AG09309 (cell line): Measurements from ENCODE around the gene CYP46A1.

Source experiments
- DNase-seq: peaks from one replicate; pipeline ENCODE4 v3.0.0-alpha.2; 2010; ENCODE audit warnings: low read depth
- H3K4me3 ChIP-seq: 2 replicates; pipeline ENCODE4 v1.5.1; 2011; ENCODE audit warnings: mild to moderate bottlenecking, low read depth, low read length, moderate library complexity; ENCODE audit not compliant: control insufficient read depth
- TF ChIP-seq, protein P1 (sequence below): IDR thresholded peaks from 2 replicates; pipeline ENCODE4 v1.5.1; 2011; ENCODE audit warnings: mild to moderate bottlenecking, low read depth, low read length, inconsistent platforms; ENCODE audit not compliant: insufficient read depth, control insufficient read depth; ENCODE audit errors: missing control alignments

CYP46A1 gene

DNA sequence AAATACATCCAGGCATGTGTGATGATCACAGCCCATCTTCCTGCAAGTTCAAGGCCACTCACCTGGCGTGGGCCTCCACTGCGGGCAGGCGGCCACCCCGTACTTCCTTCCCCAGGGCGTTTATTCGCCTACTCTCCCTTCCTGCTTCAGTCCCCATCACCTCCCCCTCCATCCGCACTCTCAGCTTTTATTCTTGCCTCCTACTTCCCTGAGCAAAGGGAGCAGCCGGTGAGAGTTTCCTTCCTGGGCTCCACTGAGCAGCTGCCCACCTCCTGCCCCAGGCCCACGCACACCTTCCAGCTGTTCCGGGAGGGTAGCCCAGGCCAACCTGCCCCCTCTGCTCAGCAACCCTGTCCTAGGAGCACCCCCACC, 4.1 kb downstream of the CYP46A1 start:
- TF ChIP-seq, protein P1, sequence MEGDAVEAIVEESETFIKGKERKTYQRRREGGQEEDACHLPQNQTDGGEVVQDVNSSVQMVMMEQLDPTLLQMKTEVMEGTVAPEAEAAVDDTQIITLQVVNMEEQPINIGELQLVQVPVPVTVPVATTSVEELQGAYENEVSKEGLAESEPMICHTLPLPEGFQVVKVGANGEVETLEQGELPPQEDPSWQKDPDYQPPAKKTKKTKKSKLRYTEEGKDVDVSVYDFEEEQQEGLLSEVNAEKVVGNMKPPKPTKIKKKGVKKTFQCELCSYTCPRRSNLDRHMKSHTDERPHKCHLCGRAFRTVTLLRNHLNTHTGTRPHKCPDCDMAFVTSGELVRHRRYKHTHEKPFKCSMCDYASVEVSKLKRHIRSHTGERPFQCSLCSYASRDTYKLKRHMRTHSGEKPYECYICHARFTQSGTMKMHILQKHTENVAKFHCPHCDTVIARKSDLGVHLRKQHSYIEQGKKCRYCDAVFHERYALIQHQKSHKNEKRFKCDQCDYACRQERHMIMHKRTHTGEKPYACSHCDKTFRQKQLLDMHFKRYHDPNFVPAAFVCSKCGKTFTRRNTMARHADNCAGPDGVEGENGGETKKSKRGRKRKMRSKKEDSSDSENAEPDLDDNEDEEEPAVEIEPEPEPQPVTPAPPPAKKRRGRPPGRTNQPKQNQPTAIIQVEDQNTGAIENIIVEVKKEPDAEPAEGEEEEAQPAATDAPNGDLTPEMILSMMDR, result no peak
- no peak for DNase-seq
- no peak overlapping the region for H3K4me3 ChIP-seq

GRCh38 chr14:99688629-99689028, 4.5 kb downstream of the CYP46A1 start:
- no peak for DNase-seq
- no peak overlapping the region for H3K4me3 ChIP-seq
- TF ChIP-seq, protein P1, result no peak

DNA sequence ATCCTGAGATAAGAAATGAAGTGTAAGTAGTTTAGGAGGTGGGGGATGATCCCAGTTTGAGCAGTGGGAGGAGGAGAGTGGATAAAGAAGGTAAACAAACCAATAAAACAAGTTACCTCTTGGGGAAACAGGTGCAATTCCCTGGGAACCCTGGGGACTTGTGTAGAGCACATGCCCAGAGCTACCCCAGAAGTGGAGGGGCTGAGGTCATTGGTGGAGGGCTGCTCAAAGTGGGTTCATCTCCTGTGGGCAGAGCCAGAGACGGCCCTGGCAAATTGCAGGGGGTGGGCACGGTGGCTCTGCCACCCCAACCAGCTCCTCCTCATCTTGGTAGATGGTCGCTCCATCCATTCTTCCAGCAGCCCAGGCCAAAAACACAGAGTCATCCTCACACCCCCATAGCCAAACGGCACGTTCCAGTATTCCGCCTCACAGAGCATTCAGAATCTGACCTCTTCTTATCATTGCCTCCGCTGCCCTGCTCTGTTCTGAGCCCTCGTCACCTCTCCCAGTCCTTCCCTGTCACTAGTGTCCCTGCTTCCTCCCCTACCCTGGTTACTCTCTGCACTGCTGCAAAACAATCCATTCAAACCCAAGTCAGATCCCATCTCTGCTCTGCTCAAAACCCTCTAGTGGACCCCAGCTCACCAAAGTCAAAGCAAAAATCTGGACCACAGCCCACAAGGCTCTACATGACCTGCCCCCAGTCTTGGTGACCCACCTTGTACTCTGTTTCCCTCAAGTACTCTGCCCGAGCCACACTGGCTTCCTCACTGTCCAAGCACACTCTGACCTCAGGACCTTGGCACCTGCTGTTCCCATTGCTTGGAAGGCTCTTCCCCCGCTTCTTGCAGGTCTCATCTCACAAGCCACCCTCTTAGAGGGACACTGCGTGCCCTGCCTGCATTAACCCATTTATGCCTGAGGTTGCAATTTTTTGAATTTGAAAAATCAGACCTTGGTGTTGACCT, 5.5 kb downstream of the CYP46A1 start:
- TF ChIP-seq, protein P1, result no peak
- H3K4me3 ChIP-seq, result no peak overlapping the region
- DNase-seq, result no peak

DNA sequence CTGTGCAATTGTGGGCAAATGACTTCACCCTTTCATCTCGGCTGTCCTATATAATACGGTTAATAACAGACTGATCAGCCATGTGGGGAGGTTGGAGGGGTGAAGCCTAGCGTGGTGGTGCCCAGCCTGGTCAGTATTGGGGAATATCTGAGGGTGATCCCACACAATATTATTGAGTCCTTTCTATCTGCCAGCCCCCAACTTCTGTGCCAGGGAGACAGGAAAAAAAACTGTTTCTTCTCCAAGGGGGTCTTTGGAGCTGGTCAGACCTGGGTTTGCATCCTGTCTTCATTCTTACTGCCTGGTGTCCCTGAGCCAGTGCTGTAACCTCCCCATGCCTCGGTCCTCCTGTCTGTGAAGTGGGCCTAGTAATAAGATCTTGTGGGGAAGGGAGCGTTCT, 6.5 kb downstream of the CYP46A1 start:
- TF ChIP-seq, protein P1, result no peak
- H3K4me3 ChIP-seq, result no peak overlapping the region
- no peak for DNase-seq

- TF ChIP-seq, protein P1, result no peak
- H3K4me3 ChIP-seq, result no peak overlapping the region
- DNase-seq, result no peak
Measured at GRCh38 chr14:99691111-99691885, 7.2 kb downstream of the CYP46A1 start.

GRCh38 chr14:99693918-99694317, 9.8 kb downstream of the CYP46A1 start:
- DNase-seq, result no peak
- H3K4me3 ChIP-seq, result no peak overlapping the region
- TF ChIP-seq, protein P1, result no peak
